Measurements from ENCODE around the gene PBX3.
"Not testable (repeated sequence)": the region's sequence is repeated elsewhere in the genome, so short reads cannot be mapped to it uniquely, and the experiment has no call there.

Gene PBX3

GRCh38 chr9:125822160-125822559 is 75.0 kb downstream of the PBX3 start:
- peak overlapping the region; percentile 87 for H3K27ac ChIP-seq (ENCODE audit: low read depth, low read length)
- H3F3A ChIP-seq (ENCODE audit: control insufficient read depth, insufficient read depth): peaks cover 22% of the 10 kb centered on the region
- H3K4me3 ChIP-seq (ENCODE audit: low read length): peak overlapping the region; percentile 54
- H3K9me3 ChIP-seq (ENCODE audit: control insufficient read depth, insufficient read depth, low read length): no peaks in the 10 kb centered on the region
- peaks cover 33% of the 10 kb centered on the region for H3K79me2 ChIP-seq (ENCODE audit: control insufficient read depth, low read length)
- H3K9me2 ChIP-seq (replicated peaks; ENCODE audit: control insufficient read depth, low read length): no peaks in the 10 kb centered on the region
- no peaks in the 10 kb centered on the region for H3K36me3 ChIP-seq (ENCODE audit: control insufficient read depth, low read length)
- H3K4me2 ChIP-seq (ENCODE audit: low read length): peak overlapping the region; percentile 75
- TF ChIP-seq EZH2phosphoT487 (IDR thresholded peaks at IDR 0.05; ENCODE audit: borderline replicate concordance, low read length) (no peak), CTCF (IDR thresholded peaks at IDR 0.05; ENCODE audit: low read depth, low read length, poor library complexity, severe bottlenecking) (no peak)
- H4K20me1 ChIP-seq (ENCODE audit: control insufficient read depth, insufficient read depth, low read depth, low read length): no peaks in the 10 kb centered on the region
- no peaks in the 10 kb centered on the region for H3K27me3 ChIP-seq (ENCODE audit: control insufficient read depth, low read length)
- peaks cover 54% of the 10 kb centered on the region for H3K4me1 ChIP-seq (ENCODE audit: control insufficient read depth, low read length)

GRCh38 chr9:125822902-125823301 is 75.7 kb downstream of the PBX3 start:
- peak overlapping the region; percentile 87 for H3K27ac ChIP-seq (ENCODE audit: low read depth, low read length)
- no peak for TF ChIP-seq EZH2phosphoT487 (IDR thresholded peaks at IDR 0.05; ENCODE audit: borderline replicate concordance, low read length)
- TF ChIP-seq CTCF (IDR thresholded peaks at IDR 0.05; ENCODE audit: low read depth, low read length, poor library complexity, severe bottlenecking): no peak
- peaks cover 37% of the 10 kb centered on the region for H3K79me2 ChIP-seq (ENCODE audit: control insufficient read depth, low read length)
- H3K4me2 ChIP-seq (ENCODE audit: low read length): peak overlapping the region; percentile 75
- peak overlapping the region; percentile 54 for H3K4me3 ChIP-seq (ENCODE audit: low read length)
- peaks cover 54% of the 10 kb centered on the region for H3K4me1 ChIP-seq (ENCODE audit: control insufficient read depth, low read length)
- peaks cover 22% of the 10 kb centered on the region for H3F3A ChIP-seq (ENCODE audit: control insufficient read depth, insufficient read depth)
- H3K9me3 ChIP-seq (ENCODE audit: control insufficient read depth, insufficient read depth, low read length): no peaks in the 10 kb centered on the region
- no peaks in the 10 kb centered on the region for H4K20me1 ChIP-seq (ENCODE audit: control insufficient read depth, insufficient read depth, low read depth, low read length)
- H3K27me3 ChIP-seq (ENCODE audit: control insufficient read depth, low read length): no peaks in the 10 kb centered on the region
- H3K9me2 ChIP-seq (replicated peaks; ENCODE audit: control insufficient read depth, low read length): no peaks in the 10 kb centered on the region
- no peaks in the 10 kb centered on the region for H3K36me3 ChIP-seq (ENCODE audit: control insufficient read depth, low read length)

GRCh38 chr9:125823874-125824406 is 76.8 kb downstream of the PBX3 start:
- not testable (repeated sequence) for H4K20me1 ChIP-seq (ENCODE audit: control insufficient read depth, insufficient read depth, low read depth, low read length); H3K9me2 ChIP-seq (replicated peaks; ENCODE audit: control insufficient read depth, low read length); H3K27ac ChIP-seq (ENCODE audit: low read depth, low read length); H3K27me3 ChIP-seq (ENCODE audit: control insufficient read depth, low read length); H3K9me3 ChIP-seq (ENCODE audit: control insufficient read depth, insufficient read depth, low read length); H3K36me3 ChIP-seq (ENCODE audit: control insufficient read depth, low read length)
- H3K4me3 ChIP-seq (ENCODE audit: low read length): peak overlapping the region; percentile 54
- H3K4me2 ChIP-seq (ENCODE audit: low read length): peak overlapping the region; percentile 75
- peaks cover 22% of the 10 kb centered on the region for H3F3A ChIP-seq (ENCODE audit: control insufficient read depth, insufficient read depth)
- H3K79me2 ChIP-seq (ENCODE audit: control insufficient read depth, low read length): peaks cover 38% of the 10 kb centered on the region
- peaks cover 54% of the 10 kb centered on the region for H3K4me1 ChIP-seq (ENCODE audit: control insufficient read depth, low read length)

GRCh38 chr9:125825762-125826161 is 78.6 kb downstream of the PBX3 start:
- H3K27me3 ChIP-seq (ENCODE audit: control insufficient read depth, low read length): no peaks in the 10 kb centered on the region
- TF ChIP-seq EZH2phosphoT487 (IDR thresholded peaks at IDR 0.05; ENCODE audit: borderline replicate concordance, low read length): no peak
- no peak for TF ChIP-seq CTCF (IDR thresholded peaks at IDR 0.05; ENCODE audit: low read depth, low read length, poor library complexity, severe bottlenecking)
- H4K20me1 ChIP-seq (ENCODE audit: control insufficient read depth, insufficient read depth, low read depth, low read length): no peaks in the 10 kb centered on the region
- H3K9me3 ChIP-seq (ENCODE audit: control insufficient read depth, insufficient read depth, low read length): no peaks in the 10 kb centered on the region
- H3K79me2 ChIP-seq (ENCODE audit: control insufficient read depth, low read length): peaks cover 38% of the 10 kb centered on the region
- H3K4me3 ChIP-seq (ENCODE audit: low read length): no peak overlapping the region
- H3K36me3 ChIP-seq (ENCODE audit: control insufficient read depth, low read length): no peaks in the 10 kb centered on the region
- no peak overlapping the region for H3K27ac ChIP-seq (ENCODE audit: low read depth, low read length)
- peaks cover 44% of the 10 kb centered on the region for H3K4me1 ChIP-seq (ENCODE audit: control insufficient read depth, low read length)
- H3K9me2 ChIP-seq (replicated peaks; ENCODE audit: control insufficient read depth, low read length): no peaks in the 10 kb centered on the region
- H3K4me2 ChIP-seq (ENCODE audit: low read length): no peak overlapping the region
- peaks cover 12% of the 10 kb centered on the region for H3F3A ChIP-seq (ENCODE audit: control insufficient read depth, insufficient read depth)
